IPS-11a (cell line): ENCODE measurements around the gene SESN3.

Source experiments
- H3K4me3 ChIP-seq: one replicate; pipeline ENCODE4 v1.5.1; 2013; ENCODE audit warnings: low read depth, low read length, control low read depth

SESN3 gene

GRCh38 chr11:95132956-95133355 lies 98.0 kb downstream of the SESN3 start:
- H3K4me3 ChIP-seq, result no peak overlapping the region

GRCh38 chr11:95128602-95129001 lies 102.4 kb downstream of the SESN3 start:
- H3K4me3 ChIP-seq, result no peak overlapping the region

DNA sequence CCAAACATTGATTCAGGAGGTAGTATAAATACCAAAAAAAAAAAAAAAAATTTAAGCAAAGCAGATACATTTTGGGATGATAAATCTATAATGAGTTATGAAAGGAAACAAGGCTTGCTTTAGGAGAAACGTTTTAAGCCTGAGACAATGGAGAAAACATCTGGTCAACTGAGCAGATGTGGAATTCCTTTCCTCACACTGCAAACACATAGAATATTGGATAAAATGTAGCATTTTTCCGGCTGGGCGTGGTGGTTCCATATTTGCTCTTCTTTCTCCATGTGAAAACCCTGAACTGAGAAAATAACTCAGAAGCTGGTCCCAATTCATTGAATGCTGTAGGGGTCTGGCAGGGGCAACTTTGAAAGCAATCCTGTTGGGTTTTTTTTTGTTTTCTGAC lies 107.4 kb downstream of the SESN3 start:
- no peak overlapping the region for H3K4me3 ChIP-seq

GRCh38 chr11:95121698-95122097 lies 109.3 kb downstream of the SESN3 start:
- H3K4me3 ChIP-seq, result no peak overlapping the region

DNA sequence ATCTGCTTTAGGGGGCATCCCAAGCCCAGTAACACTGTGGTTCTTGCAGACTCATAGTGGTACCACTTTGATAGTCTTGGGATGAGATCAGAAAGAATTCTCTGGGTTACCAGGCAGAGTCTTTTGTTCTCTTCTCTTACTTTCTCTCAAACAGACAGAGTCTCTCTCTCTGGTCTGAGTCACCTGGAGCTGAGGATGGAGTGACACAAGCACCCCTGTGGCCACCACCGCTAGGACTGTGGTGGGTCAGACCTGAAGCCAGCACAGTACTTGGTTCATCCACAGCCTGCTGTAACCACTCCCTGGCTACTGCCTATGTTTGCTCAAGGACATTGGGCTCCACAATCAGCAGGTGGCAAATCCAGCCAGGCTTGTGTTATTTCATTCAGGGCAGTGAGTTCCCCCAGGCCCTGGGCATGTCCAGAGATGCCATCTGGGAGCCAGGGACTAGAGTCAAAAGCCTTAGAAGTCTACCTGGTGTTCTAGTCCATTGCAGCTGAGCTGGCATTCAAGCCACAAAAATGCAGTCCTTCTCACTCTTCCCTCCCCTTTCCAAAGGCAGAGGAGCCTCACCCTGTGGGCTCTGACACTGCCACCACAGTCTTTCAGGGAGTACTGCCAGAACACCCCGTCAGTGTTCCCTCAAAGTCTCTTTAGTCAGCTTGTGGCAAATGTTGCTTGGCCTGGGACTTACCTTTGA lies 111.5 kb downstream of the SESN3 start:
- no peak overlapping the region for H3K4me3 ChIP-seq

GRCh38 chr11:95115597-95115996 lies 115.4 kb downstream of the SESN3 start:
- no peak overlapping the region for H3K4me3 ChIP-seq
